Measurements from ENCODE around the gene CLK1. TPM values are rescaled to one million over a fixed set of nuclear protein-coding genes. Genes with fewer than 3 reads are reported as not detected.

The CLK1 gene
- total and polyA plus RNA-seq, 7 donors: 30.6 to 91.8 (median 49.4) TPM

- TF ChIP-seq CTCF (IDR thresholded peaks at IDR 0.05): no peak
- Histone ChIP-seq H3K4me1 (no peaks in the 10 kb centered on the region), H3K9me3 (no peaks in the 10 kb centered on the region), H3K4me3 (no peak overlapping the region), H3K27me3 (ENCODE audit: insufficient read depth in 3 of 3, low read length in 2 of 3) (no peaks in the 10 kb centered on the region), H3K36me3 (ENCODE audit: insufficient read depth in 1 of 2, low read depth in 1 of 2) (peaks cover 0 to 96% of the 10 kb centered on the region in 2 donors), H3K27ac (no peak overlapping the region)
- ATAC-seq (no peak), DNase-seq (no peak)
- 92 to 100% (median 94%) methylated on average over 2 of the region's 2 CpGs for WGBS, 3 donors
- intact Hi-C loops (cut with DNase I): no loop called here
Measured at GRCh38 chr2:200878289-200878880, 13.9 kb upstream of the CLK1 start.

DNA sequence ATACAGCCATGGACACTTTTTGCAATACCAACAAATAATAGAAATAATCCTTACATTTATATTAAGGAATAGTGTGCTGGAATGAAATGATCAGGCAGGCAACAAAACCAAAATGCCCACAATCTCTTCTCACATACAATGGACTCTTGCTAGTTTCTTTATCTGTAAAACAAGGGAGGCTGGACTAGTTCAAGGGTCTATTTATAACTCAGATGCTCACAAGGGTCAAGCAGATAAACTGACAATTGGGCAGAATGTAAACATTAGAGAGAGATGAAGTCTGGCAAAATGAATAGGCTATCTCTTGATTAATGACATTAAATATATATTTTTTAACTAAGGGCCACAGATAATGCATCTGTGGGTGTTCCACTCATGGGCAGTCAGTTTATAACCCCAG, 13.0 kb upstream of the CLK1 start:
- Histone ChIP-seq H3K27ac (no peak overlapping the region), H3K4me1 (no peaks in the 10 kb centered on the region), H3K4me3 (no peak overlapping the region), H3K36me3 (ENCODE audit: insufficient read depth in 1 of 2, low read depth in 1 of 2) (peaks cover 0 to 96% of the 10 kb centered on the region in 2 donors), H3K9me3 (no peaks in the 10 kb centered on the region), H3K27me3 (ENCODE audit: insufficient read depth in 3 of 3, low read length in 2 of 3) (no peaks in the 10 kb centered on the region)
- no peak for ATAC-seq
- no peak for DNase-seq
- intact Hi-C loops (cut with DNase I): no loop called here
- no peak for TF ChIP-seq CTCF (IDR thresholded peaks at IDR 0.05)

- no peaks in the 10 kb centered on the region for H3K9me3 ChIP-seq
- H3K36me3 ChIP-seq (ENCODE audit: insufficient read depth in 1 of 2, low read depth in 1 of 2): peaks cover 0 to 78% of the 10 kb centered on the region in 2 donors
- DNase-seq (no peak), ATAC-seq (no peak)
- 92 to 95% (median 94%) methylated on average over 6 of the region's 6 CpGs for WGBS, 3 donors
- intact Hi-C loops (cut with DNase I): no loop called here
- H3K4me3 ChIP-seq: no peak overlapping the region
- no peak overlapping the region for H3K27ac ChIP-seq
- H3K27me3 ChIP-seq (ENCODE audit: insufficient read depth in 3 of 3, low read length in 2 of 3): no peaks in the 10 kb centered on the region
- H3K4me1 ChIP-seq: no peaks in the 10 kb centered on the region
- no peak for TF ChIP-seq CTCF (IDR thresholded peaks at IDR 0.05)
Measured at GRCh38 chr2:200873560-200873959, 9.1 kb upstream of the CLK1 start.

DNA sequence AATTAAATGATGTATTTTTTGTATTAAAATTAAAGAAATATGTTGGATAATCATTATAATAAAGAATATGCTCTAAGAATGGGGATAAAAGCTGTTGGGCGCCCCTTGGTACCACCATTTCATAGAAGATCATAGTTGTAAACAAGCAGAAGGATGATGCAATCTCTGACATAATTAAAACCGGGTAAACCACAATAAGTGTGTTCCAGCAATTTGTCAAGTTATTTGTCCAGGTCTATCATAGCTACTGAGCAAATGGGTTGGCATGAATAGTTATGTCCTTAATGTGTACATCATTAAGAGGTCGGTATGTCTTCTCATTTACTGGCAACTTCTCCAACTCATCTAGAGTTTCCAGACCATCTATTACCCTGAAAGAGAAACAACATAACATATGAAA, 6.7 kb upstream of the CLK1 start:
- no peaks in the 10 kb centered on the region for H3K27me3 ChIP-seq (ENCODE audit: insufficient read depth in 3 of 3, low read length in 2 of 3)
- no peak for ATAC-seq
- peaks cover 0 to 55% of the 10 kb centered on the region in 2 donors for H3K36me3 ChIP-seq (ENCODE audit: insufficient read depth in 1 of 2, low read depth in 1 of 2)
- H3K27ac ChIP-seq: no peak overlapping the region
- intact Hi-C loops (cut with DNase I): no loop called here
- 60 to 70% (median 69%) methylated on average over 3 of the region's 3 CpGs for WGBS, 3 donors
- no peak overlapping the region for H3K4me3 ChIP-seq
- no peaks in the 10 kb centered on the region for H3K4me1 ChIP-seq
- no peaks in the 10 kb centered on the region for H3K9me3 ChIP-seq
- DNase-seq: no peak
- no peak for TF ChIP-seq CTCF (IDR thresholded peaks at IDR 0.05)

- H3K4me1 ChIP-seq: peaks cover 6% of the 10 kb centered on the region
- DNase-seq (no peak), ATAC-seq (no peak)
- TF ChIP-seq CTCF (IDR thresholded peaks at IDR 0.05): no peak
- intact Hi-C loops (cut with DNase I): no loop called here
- H3K36me3 ChIP-seq (ENCODE audit: insufficient read depth in 1 of 2, low read depth in 1 of 2): peaks cover 0 to 34% of the 10 kb centered on the region in 2 donors
- no peaks in the 10 kb centered on the region for H3K9me3 ChIP-seq
- H3K27ac ChIP-seq: no peak overlapping the region
- no peak overlapping the region for H3K4me3 ChIP-seq
- H3K27me3 ChIP-seq (ENCODE audit: insufficient read depth in 3 of 3, low read length in 2 of 3): no peaks in the 10 kb centered on the region
- 93 to 96% (median 95%) methylated on average over 2 of the region's 2 CpGs for WGBS, 3 donors
Measured at GRCh38 chr2:200869014-200869413, 4.6 kb upstream of the CLK1 start.
